GM18508 (cell line): ENCODE measurements around the gene LINC00305.

Experiments
- ATAC-seq: cut with Tn5 transposase; IDR thresholded peaks from one replicate; pipeline ENCODE4 v1.9.1; 2021; ENCODE audit warnings: moderate number of reproducible peaks; ENCODE audit not compliant: insufficient read depth, unreplicated experiment

The LINC00305 gene

DNA sequence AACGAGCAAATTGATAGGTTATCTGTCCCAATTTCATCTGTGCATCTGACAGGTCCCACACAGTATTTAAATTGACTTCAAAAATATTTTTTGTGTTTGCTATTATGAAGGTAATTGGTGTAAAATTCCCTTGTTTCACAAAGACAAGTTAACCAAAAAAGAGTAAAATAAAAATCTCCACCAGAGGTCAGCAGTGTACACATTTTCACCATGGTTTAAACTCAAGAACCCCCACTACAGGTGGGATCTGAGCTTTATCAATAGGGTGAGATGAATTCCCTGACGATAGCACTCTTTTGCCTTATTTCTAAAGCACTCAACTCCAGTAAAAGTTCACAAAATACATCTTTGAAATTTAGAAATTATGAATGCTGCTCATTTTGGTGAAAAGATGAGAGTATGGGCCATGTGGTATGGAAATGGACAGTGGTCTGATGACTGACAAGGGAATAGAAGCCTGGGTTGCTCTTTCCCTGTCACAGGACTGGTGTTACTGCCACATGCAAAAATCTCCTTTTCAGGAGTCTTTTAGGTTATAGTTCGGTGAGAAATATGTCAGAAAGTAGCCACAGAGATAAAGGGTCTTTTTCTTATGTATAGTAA lies 111.0 kb downstream of the LINC00305 start:
- peak; percentile 67 for ATAC-seq

DNA sequence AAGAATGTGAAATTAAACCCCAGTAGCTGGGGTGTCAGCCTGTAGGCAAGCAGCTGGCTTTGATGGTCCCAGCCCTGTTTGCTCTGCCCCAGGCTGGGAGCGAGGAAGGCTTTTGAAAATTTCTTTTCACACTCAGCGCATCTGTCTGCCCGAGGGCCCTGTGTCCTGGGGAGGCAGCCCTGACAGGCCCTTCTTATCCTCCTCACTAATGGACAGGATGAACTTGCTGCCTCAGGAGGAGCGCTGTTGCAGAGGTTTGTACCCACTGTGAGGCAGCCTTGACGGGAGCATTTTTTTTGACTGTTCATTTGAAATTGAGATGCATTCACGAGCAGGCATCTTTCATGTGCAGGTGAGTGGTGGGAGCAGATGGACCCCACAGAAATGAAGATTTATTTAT lies 116.6 kb downstream of the LINC00305 start:
- no peak for ATAC-seq

DNA sequence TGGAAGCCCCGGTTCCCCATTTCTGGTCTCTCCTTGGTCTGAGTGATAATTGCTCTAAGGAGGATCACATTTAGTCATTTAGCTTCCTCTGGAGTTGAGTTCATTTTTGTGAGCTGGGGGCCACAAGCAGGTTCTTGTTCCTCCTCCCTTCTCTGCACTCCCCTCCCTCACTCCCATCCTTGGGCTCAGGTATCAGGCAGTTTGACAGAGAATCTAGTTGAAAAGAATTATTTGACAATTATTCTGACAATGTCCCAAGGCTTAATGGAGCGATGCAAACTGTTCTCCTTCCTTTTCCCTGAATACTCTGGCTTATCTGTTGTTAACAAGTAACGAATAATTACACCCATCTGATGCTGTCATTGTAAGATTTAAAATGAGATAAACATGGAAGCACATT lies 117.5 kb downstream of the LINC00305 start:
- ATAC-seq: no peak
